Measurements from ENCODE around the gene ZC3H13.

The ZC3H13 gene

GRCh38 chr13:45933203-45933908 is 119.2 kb downstream of the ZC3H13 start:
- no peak for DNase-seq

- no peak for DNase-seq
These were observed 119.9 kb downstream of the ZC3H13 start for GRCh38 chr13:45932676-45933075.

GRCh38 chr13:45932172-45932571 is 120.4 kb downstream of the ZC3H13 start:
- no peak for DNase-seq

GRCh38 chr13:45931211-45931610 is 121.3 kb downstream of the ZC3H13 start:
- DNase-seq, result no peak

- no peak for DNase-seq
These were observed 122.4 kb downstream of the ZC3H13 start for GRCh38 chr13:45930177-45930576.

- DNase-seq, result no peak
These were observed 123.7 kb downstream of the ZC3H13 start for GRCh38 chr13:45928843-45929242.

- DNase-seq, result no peak
These were observed 124.4 kb downstream of the ZC3H13 start for GRCh38 chr13:45928176-45928575.

- no peak for DNase-seq
These were observed 125.8 kb downstream of the ZC3H13 start for GRCh38 chr13:45926741-45927140.

GRCh38 chr13:45925151-45925550 is 127.4 kb downstream of the ZC3H13 start:
- DNase-seq, result no peak

- DNase-seq, result no peak
These were observed 131.3 kb downstream of the ZC3H13 start for GRCh38 chr13:45921162-45921736.

- DNase-seq, result no peak
These were observed 133.9 kb downstream of the ZC3H13 start for GRCh38 chr13:45918597-45918996.

- no peak for DNase-seq
These were observed 135.5 kb downstream of the ZC3H13 start for GRCh38 chr13:45917019-45917418.

- DNase-seq, result no peak
These were observed 136.7 kb downstream of the ZC3H13 start for GRCh38 chr13:45915686-45916439.

- DNase-seq, result no peak
These were observed 142.9 kb downstream of the ZC3H13 start for GRCh38 chr13:45909673-45910072.

GRCh38 chr13:45909089-45909488 is 143.5 kb downstream of the ZC3H13 start:
- DNase-seq, result no peak

- no peak for DNase-seq
These were observed 145.0 kb downstream of the ZC3H13 start for GRCh38 chr13:45907503-45907902.
